Loucy (cell line): ENCODE data around the gene MED29.

ENCODE experiments used
- CTCF ChIP-seq: fragments of 200-600 bp; sonication (generic); conservative IDR thresholded peaks from 2 replicates; pipeline ENCODE4 v1.5.1; 2014; ENCODE audit warnings: mild to moderate bottlenecking, antibody characterized with exemption, low read length
- EZH2phosphoT487 ChIP-seq: fragments of 200-600 bp; IDR thresholded peaks from 2 replicates; pipeline ENCODE4 v1.6.1; 2018; ENCODE audit warnings: antibody characterized with exemption, mild to moderate bottlenecking, moderate library complexity, borderline replicate concordance

- TF ChIP-seq CTCF (no peak), EZH2phosphoT487 (no peak)
Observed at GRCh38 chr19:39398297-39398864, 7.2 kb downstream of the MED29 start.
